Measurements from ENCODE around the gene SH2D6.

The SH2D6 gene

DNA sequence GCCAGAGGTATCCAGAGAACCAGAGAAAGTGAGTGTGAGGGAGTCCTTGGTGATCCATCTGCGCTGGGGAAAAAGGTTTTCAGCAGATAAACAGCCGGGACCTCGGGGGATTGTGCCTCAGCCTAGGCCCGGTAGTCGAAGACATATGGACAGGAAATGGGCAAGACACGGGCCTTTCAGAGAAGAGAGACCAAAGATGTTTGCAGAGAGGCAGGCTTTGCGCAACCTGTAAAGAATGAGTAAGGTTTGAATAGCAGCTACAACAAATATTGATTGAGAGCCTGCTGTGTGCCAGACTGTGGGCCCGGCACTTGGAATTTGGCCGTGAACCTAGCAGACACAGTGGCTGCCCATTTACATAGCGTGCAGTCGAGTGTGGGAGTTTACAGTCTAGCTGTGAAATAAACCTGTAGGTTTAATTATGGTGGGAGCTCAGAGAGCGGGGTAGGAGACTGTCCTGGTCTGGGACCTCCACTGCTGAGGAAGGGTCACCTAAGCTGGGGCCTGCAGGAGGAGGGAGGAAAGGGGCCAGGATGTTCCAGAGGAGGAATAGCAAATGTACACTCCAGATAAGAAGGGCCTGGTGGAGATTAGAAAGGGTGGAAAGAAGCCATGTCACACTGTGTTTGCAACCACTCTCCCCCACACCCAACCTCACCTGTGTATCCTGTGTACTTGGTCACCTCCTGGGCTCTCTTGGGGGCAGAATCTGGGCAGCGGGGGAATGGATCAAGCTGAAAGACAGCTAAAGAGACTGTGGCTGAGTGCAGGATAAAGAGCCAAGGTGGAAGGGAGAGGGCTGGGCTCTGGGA lies 3.0 kb downstream of the SH2D6 start:
- no CpG with 5 or more reads among the region's 13 CpGs for WGBS (ENCODE audit: extremely low coverage, insufficient coverage, insufficient read length)
- peak overlapping the region; percentile 14 for H2BK5ac ChIP-seq (ENCODE audit: low read depth, low read length, poor library complexity)
- no peak overlapping the region for H3K4me2 ChIP-seq (ENCODE audit: low read length)
- H4K91ac ChIP-seq (ENCODE audit: low read depth, low read length): peak overlapping the region; percentile 60
- H3K23ac ChIP-seq (ENCODE audit: low read length): no peak overlapping the region
- peak overlapping the region; percentile 48 for H3K4ac ChIP-seq (ENCODE audit: low read depth, low read length)
- H3K9me3 ChIP-seq (ENCODE audit: insufficient read depth, low read depth, low read length): no peaks in the 10 kb centered on the region
- H3K18ac ChIP-seq (ENCODE audit: low read length): no peak overlapping the region
- DNase-seq: no peak
- no peak overlapping the region for H3K9ac ChIP-seq (ENCODE audit: low read length)
- H2AFZ ChIP-seq (ENCODE audit: insufficient read depth, low read length, poor library complexity): peak overlapping the region; percentile 72
- peak overlapping the region; percentile 49 for H2BK120ac ChIP-seq (ENCODE audit: insufficient read depth, low read length, poor library complexity)
- H2AK5ac ChIP-seq (ENCODE audit: low read length): no peak overlapping the region
- H4K8ac ChIP-seq (ENCODE audit: low read depth, low read length): peak overlapping the region; percentile 87
- H4K12ac ChIP-seq (ENCODE audit: low read depth, low read length): peak overlapping the region; percentile 81
- peaks cover 13 to 19% of the 10 kb centered on the region in 2 experiments for H3K4me1 ChIP-seq (ENCODE audit: control insufficient read depth in 1 of 2, insufficient read depth in 2 of 2, low read length in 2 of 2)
- no peak overlapping the region for H3K14ac ChIP-seq (ENCODE audit: low read length)
- H3K27ac ChIP-seq (ENCODE audit: low read depth, low read length): no peak overlapping the region
- no peak overlapping the region for H3K4me3 ChIP-seq (ENCODE audit: low read depth, low read length)
- no peak overlapping the region for H2BK12ac ChIP-seq (ENCODE audit: low read length)
- H3K36me3 ChIP-seq (ENCODE audit: control insufficient read depth in 1 of 2, insufficient read depth in 2 of 2, low read length in 2 of 2): no peaks in the 10 kb centered on the region
- peaks cover 10% of the 10 kb centered on the region for H3K79me2 ChIP-seq (ENCODE audit: control insufficient read depth, insufficient read depth, low read length, poor library complexity)
- H3K27me3 ChIP-seq (ENCODE audit: insufficient read depth, low read length): no peaks in the 10 kb centered on the region
- H3K79me1 ChIP-seq (ENCODE audit: low read length): peaks cover 16% of the 10 kb centered on the region

GRCh38 chr2:85422072-85422457 lies 3.6 kb downstream of the SH2D6 start:
- WGBS (ENCODE audit: extremely low coverage, insufficient coverage, insufficient read length): no CpG with 5 or more reads among the region's 2 CpGs
- H3K36me3 ChIP-seq (ENCODE audit: control insufficient read depth in 1 of 2, insufficient read depth in 2 of 2, low read length in 2 of 2): no peaks in the 10 kb centered on the region

DNA sequence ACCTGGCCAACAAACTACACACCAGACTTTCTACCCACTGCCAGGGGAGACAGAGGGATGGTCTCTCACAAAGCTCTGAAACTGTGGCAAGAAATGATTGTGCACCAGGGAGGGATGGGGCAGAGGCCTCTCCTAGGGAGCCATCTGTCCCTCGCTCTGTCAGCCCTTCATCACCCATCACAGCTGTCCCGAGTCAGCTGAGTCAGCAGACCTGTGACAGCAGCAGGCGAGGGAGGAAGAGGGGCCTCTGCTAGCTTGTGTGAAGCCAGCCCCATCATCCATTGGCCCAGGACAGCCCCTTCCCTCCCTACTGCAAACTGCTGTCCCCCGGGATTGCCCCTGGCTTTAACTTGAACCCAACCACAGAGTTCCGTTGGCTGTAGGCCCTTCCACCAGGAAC lies 5.0 kb downstream of the SH2D6 start:
- Histone ChIP-seq H3K36me3 (ENCODE audit: control insufficient read depth in 1 of 2, insufficient read depth in 2 of 2, low read length in 2 of 2) (no peaks in the 10 kb centered on the region), H2BK5ac (ENCODE audit: low read depth, low read length, poor library complexity) (no peak overlapping the region), H3K4ac (ENCODE audit: low read depth, low read length) (no peak overlapping the region), H4K8ac (ENCODE audit: low read depth, low read length) (no peak overlapping the region), H3K4me2 (ENCODE audit: low read length) (no peak overlapping the region), H3K4me1 (ENCODE audit: control insufficient read depth in 1 of 2, insufficient read depth in 2 of 2, low read length in 2 of 2) (peaks cover 10 to 15% of the 10 kb centered on the region in 2 experiments), H3K18ac (ENCODE audit: low read length) (no peak overlapping the region), H4K12ac (ENCODE audit: low read depth, low read length) (no peak overlapping the region), H3K27ac (ENCODE audit: low read depth, low read length) (no peak overlapping the region), H4K91ac (ENCODE audit: low read depth, low read length) (no peak overlapping the region), H2AK5ac (ENCODE audit: low read length) (no peak overlapping the region), H3K9ac (ENCODE audit: low read length) (no peak overlapping the region), H2AFZ (ENCODE audit: insufficient read depth, low read length, poor library complexity) (no peak overlapping the region), H3K79me1 (ENCODE audit: low read length) (peaks cover 9% of the 10 kb centered on the region), H3K23ac (ENCODE audit: low read length) (no peak overlapping the region), H3K4me3 (ENCODE audit: low read depth, low read length) (no peak overlapping the region), H3K9me3 (ENCODE audit: insufficient read depth, low read depth, low read length) (no peaks in the 10 kb centered on the region), H2BK12ac (ENCODE audit: low read length) (no peak overlapping the region), H3K79me2 (ENCODE audit: control insufficient read depth, insufficient read depth, low read length, poor library complexity) (peaks cover 5% of the 10 kb centered on the region), H3K14ac (ENCODE audit: low read length) (no peak overlapping the region), H2BK120ac (ENCODE audit: insufficient read depth, low read length, poor library complexity) (no peak overlapping the region), H3K27me3 (ENCODE audit: insufficient read depth, low read length) (no peaks in the 10 kb centered on the region)
- WGBS (ENCODE audit: extremely low coverage, insufficient coverage, insufficient read length): no CpG with 5 or more reads among the region's 5 CpGs
- no peak for DNase-seq

More at GRCh38 chr2:85422072-85422457, 3.6 kb downstream of the SH2D6 start:
- Histone ChIP-seq H3K79me1 (ENCODE audit: low read length) (peaks cover 16% of the 10 kb centered on the region), H3K4me1 (ENCODE audit: control insufficient read depth in 1 of 2, insufficient read depth in 2 of 2, low read length in 2 of 2) (peaks cover 13 to 19% of the 10 kb centered on the region in 2 experiments), H2BK120ac (ENCODE audit: insufficient read depth, low read length, poor library complexity) (no peak overlapping the region), H2BK12ac (ENCODE audit: low read length) (no peak overlapping the region), H3K14ac (ENCODE audit: low read length) (no peak overlapping the region), H2BK5ac (ENCODE audit: low read depth, low read length, poor library complexity) (no peak overlapping the region), H3K9me3 (ENCODE audit: insufficient read depth, low read depth, low read length) (no peaks in the 10 kb centered on the region), H4K12ac (ENCODE audit: low read depth, low read length) (no peak overlapping the region), H3K18ac (ENCODE audit: low read length) (no peak overlapping the region), H3K9ac (ENCODE audit: low read length) (no peak overlapping the region), H2AK5ac (ENCODE audit: low read length) (no peak overlapping the region), H3K27ac (ENCODE audit: low read depth, low read length) (no peak overlapping the region), H3K79me2 (ENCODE audit: control insufficient read depth, insufficient read depth, low read length, poor library complexity) (peaks cover 10% of the 10 kb centered on the region), H3K4ac (ENCODE audit: low read depth, low read length) (no peak overlapping the region), H3K4me3 (ENCODE audit: low read depth, low read length) (no peak overlapping the region), H2AFZ (ENCODE audit: insufficient read depth, low read length, poor library complexity) (no peak overlapping the region), H3K23ac (ENCODE audit: low read length) (no peak overlapping the region), H3K27me3 (ENCODE audit: insufficient read depth, low read length) (no peaks in the 10 kb centered on the region), H3K4me2 (ENCODE audit: low read length) (no peak overlapping the region), H4K91ac (ENCODE audit: low read depth, low read length) (no peak overlapping the region), H4K8ac (ENCODE audit: low read depth, low read length) (no peak overlapping the region)
- no peak for DNase-seq

DNA sequence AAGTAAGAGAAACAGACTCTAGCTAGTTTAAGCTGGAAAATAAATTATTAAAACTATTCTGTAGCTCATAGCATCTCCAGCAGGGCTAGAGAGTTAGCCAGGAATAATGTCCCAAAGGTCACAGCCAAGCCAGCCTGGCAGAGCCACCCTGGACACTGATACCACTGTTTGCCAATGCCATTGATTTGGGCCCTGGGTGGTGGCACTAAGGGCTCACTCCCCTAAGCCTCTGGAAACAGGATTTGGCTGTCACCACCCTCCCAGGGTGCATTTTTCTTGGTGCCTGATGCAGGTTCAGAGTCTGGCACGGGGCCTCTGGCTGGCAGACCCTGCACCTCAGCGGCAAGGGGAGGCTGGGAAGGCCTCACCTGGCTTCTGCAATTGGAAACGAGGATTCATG lies 7.1 kb downstream of the SH2D6 start:
- Histone ChIP-seq H3K9ac (ENCODE audit: low read length) (no peak overlapping the region), H4K8ac (ENCODE audit: low read depth, low read length) (no peak overlapping the region), H3K79me2 (ENCODE audit: control insufficient read depth, insufficient read depth, low read length, poor library complexity) (no peaks in the 10 kb centered on the region), H3K79me1 (ENCODE audit: low read length) (peaks cover 3% of the 10 kb centered on the region), H3K27ac (ENCODE audit: low read depth, low read length) (no peak overlapping the region), H3K9me3 (ENCODE audit: insufficient read depth, low read depth, low read length) (peaks cover 2% of the 10 kb centered on the region), H3K4ac (ENCODE audit: low read depth, low read length) (no peak overlapping the region), H3K14ac (ENCODE audit: low read length) (no peak overlapping the region), H3K4me1 (ENCODE audit: control insufficient read depth in 1 of 2, insufficient read depth in 2 of 2, low read length in 2 of 2) (peaks cover 0 to 4% of the 10 kb centered on the region in 2 experiments), H3K27me3 (ENCODE audit: insufficient read depth, low read length) (no peaks in the 10 kb centered on the region), H4K12ac (ENCODE audit: low read depth, low read length) (no peak overlapping the region), H2AK5ac (ENCODE audit: low read length) (no peak overlapping the region), H2BK5ac (ENCODE audit: low read depth, low read length, poor library complexity) (no peak overlapping the region), H3K18ac (ENCODE audit: low read length) (no peak overlapping the region), H4K91ac (ENCODE audit: low read depth, low read length) (no peak overlapping the region), H3K4me2 (ENCODE audit: low read length) (no peak overlapping the region), H2BK12ac (ENCODE audit: low read length) (no peak overlapping the region), H3K36me3 (ENCODE audit: control insufficient read depth in 1 of 2, insufficient read depth in 2 of 2, low read length in 2 of 2) (no peaks in the 10 kb centered on the region), H2AFZ (ENCODE audit: insufficient read depth, low read length, poor library complexity) (no peak overlapping the region), H2BK120ac (ENCODE audit: insufficient read depth, low read length, poor library complexity) (no peak overlapping the region), H3K4me3 (ENCODE audit: low read depth, low read length) (no peak overlapping the region), H3K23ac (ENCODE audit: low read length) (no peak overlapping the region)
- no peak for DNase-seq
- no CpG with 5 or more reads among the region's 3 CpGs for WGBS (ENCODE audit: extremely low coverage, insufficient coverage, insufficient read length)
